T-helper 2 cell (primary cell): ENCODE measurements around the gene BARX1.

Experiments used
- DNase-seq, 5 experiments: peaks; one replicate each; pipeline versions ENCODE4 v3.0.0 to v3.0.0-alpha.2; 2012 to 2022

Gene BARX1

DNA sequence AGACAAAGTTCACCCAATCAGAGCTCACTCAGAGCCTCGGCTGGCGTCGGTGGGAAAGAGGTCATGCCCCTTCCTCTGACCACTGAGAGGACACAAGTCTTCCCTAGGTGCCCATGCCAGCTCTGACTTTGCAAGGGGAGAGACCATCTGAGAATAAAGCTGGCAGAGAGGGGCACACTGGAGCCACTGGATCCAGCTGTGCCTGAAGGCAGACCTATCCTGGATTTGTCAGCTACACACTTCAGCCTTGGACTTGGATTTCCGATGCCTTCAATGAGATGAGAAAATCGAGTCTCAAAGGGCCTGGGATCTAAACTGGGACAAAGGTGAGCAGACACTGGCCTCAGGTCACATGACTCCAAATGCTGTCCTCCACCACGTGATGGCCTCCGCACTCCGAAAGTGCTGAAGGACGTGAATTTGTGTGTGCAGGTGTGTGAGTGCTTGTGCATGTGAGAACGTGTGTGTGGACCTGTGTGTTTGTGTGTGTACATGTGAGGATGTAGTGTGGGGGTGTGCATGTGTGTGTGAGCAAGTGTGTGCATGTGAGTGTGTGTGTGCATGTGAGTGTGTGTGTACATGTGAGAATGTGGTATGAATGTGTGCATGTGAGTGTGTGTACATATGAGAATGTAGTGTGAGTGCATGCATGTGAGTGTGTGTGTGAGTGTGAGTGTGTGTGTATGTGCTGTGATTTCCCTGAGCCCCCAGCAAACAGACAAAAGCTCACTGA lies 37.9 kb downstream of the BARX1 start:
- DNase-seq = no peak

DNA sequence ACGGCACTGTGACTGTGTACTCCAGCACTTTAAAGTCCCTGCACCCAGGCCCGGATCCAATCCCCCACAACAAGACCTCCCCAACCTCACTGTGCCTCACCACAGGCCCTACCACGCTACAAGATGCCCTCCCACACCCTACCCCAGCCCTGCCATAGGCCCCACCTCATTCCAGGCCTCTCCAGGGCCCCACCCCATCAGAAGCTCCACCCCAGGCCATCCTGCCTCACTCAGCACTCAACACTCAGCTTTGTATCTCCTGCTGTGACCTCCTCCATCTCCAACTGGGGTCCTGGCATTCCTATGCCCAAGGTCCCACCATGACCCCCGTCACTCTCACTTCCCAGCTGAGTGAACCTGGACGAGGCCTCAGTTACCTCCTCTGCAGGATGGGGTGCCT lies 38.8 kb downstream of the BARX1 start:
- DNase-seq = no peak

DNA sequence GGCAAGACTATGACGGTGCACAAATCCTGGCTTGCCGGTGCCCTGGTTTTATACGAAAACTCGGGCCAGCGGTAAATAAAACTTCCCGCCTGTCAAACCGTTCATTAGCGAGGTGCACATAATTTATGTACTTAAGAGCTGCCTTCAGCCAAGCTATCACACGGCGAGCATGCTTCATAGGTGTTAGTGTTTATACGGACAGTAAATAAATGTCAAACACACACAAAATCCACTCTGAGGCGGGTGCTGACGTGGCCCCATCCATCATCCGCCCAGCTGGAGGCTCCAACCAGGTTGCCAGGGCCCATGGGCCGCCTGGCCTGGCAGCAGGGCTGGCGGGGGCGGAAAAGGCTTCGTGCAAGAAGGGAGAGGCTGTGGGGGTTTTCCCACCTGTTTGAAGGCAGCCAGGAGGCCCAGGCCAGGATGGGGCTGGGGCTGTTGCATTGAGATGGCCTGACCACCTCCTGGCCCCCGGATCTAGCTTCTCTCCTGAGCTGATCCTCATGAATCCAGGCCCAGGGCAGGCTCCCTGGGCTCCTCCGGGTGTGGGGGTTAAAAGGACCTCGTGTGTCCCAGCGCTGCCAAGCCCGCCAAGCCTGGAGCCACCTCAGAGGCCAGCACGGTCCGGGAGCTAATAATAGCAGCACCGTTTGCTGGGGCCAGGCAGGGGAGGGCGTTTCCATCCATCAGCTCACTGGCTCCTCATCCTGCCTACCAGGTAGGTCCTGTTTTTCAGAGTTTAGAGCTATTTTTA lies 43.2 kb downstream of the BARX1 start:
- DNase-seq = no peak

DNA sequence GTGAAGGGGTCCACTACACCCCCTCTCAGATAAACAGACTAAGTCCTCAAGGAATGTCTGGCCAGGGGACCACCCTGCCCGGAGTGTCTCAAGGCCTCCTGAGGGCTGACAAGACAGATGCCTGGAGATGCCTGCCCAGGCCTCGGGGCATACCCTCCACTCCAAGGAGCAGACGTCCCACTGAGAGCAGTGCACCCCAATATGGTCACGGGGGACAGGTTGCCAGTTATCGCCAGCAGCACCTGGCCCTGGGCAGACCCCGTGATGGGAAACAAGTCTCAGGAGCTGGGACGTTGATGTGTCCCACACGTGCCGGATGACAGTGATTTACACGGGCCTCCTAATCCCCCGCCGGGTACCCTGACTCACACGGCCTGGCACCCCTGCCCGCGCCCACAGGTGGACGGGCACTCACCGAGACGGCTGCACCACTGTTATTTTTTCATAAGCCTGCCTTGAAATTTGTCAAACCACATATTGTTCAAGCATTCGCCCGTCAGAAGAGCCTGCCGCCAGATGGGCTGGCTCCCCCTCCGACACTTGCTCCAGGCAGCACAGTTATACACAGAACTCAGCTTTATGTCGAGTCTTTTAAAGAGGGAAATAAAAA lies 43.9 kb downstream of the BARX1 start:
- no peak for DNase-seq

DNA sequence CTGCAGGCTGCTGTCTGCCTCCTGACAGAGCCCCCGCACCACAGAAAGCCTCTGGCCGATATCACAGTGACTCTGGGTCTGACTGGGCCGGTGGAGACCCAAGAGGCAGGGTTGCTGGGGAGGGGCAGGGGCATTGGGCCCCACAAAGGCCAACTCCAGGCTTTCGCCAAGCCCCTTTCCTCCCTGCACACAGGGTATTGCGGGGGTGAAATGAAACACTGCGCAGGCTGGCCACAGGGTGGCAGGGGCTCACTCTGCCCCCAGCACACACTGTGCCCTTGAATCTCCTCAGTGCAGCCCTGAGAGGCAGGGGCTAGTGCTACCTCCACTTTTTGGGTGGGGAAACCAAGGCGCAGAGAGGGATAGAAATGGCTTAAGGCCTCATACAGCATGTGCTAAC lies 44.6 kb downstream of the BARX1 start:
- no peak for DNase-seq

DNA sequence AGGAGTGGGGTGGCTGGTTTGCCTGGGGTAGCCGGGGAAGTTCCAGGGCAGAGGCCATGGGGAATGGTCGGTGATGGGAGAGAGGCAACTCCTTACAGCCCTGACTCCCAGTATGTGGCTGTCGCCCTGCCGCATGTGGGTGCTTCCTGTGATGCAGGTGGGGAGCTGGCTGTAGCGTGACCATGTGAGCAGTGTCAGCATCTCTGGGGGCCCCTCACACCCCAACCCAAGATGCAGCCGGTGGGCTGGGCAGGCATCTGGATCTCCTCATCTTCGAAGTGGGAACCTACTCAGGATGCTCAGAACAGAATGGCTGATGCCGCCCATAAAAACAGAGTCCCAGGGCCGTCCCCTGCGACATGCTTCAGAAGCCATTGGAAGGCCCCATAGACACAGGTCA lies 45.0 kb downstream of the BARX1 start:
- DNase-seq = no peak

DNA sequence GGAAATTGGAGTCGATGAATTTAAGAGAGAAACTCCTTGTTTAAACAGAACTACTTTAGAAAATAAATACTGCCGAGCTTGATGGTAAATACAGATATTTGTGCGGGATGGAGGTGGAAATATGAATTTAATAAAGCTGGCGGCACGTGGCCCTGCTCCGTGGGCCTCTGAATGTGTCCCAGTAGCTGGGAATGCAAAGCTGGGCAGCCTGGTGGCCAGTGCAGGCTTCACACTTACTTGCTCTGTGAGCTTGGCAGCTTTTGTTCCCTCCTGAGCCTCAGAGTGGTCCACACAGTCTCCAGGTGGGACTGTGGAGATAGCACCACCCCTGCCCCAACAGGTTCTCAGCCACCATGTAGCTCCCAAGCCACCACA lies 45.9 kb downstream of the BARX1 start:
- DNase-seq = no peak

DNA sequence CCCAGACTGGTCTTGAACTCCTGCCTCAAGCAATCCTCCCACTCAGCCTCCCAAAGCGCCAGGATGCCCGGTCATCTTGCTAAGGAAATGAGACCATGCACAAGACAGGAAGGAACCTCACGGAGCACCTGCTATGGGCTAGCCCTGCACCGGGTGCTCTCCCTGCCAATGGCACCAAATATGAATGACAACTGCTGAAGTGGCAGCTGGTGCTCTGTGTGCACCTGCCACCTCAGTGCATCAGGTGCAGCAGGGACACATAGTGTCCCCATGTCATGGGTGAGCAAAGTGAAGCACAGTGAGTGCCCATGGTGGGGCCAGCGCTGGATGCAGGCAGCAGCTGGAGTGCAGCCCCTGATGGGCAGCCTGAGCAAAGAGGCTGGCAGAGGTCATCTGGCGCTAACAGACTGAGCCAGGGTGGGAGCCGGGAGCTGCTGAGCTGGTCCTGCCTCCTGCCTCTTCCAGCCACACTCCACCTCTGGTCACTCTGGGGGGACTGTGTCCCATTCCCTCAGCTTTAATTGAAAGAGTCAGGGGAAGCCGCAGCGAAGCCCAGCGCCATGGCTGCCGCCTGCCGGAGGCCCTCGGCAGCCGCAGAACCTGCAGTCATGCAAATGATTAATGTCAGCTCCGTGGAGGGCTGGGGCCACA lies 46.4 kb downstream of the BARX1 start:
- DNase-seq = no peak

DNA sequence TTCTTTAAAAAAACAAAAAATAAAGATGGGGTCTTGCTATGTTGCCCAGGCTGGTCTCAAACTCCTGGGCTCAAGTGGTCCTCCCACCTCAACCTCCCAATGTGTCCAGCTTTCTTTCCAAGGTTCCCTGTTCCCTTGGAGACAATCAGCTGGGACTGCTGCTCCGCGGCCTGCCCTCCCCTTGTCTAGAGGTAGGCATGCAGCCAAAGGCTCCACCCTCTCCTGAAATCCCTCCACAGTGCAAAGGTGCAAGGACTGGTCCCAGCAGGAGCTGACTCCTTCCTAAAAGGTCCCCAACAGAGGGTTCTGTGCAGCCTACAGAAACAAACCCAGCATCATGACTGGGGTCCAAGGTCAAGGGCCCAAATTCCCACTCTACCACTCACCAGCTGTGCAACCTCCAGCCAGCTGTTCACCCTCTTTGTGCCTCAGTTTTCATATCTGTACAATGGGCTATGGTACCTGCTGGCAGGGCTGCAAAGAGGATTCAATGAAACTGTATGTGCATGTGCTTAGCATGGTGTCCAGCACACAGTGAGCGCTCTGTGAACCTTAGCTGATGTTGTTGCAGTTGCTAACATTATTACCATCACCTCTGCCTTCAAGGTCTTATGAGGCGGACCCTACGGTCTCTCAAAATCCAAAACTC lies 47.5 kb downstream of the BARX1 start:
- no peak for DNase-seq

DNA sequence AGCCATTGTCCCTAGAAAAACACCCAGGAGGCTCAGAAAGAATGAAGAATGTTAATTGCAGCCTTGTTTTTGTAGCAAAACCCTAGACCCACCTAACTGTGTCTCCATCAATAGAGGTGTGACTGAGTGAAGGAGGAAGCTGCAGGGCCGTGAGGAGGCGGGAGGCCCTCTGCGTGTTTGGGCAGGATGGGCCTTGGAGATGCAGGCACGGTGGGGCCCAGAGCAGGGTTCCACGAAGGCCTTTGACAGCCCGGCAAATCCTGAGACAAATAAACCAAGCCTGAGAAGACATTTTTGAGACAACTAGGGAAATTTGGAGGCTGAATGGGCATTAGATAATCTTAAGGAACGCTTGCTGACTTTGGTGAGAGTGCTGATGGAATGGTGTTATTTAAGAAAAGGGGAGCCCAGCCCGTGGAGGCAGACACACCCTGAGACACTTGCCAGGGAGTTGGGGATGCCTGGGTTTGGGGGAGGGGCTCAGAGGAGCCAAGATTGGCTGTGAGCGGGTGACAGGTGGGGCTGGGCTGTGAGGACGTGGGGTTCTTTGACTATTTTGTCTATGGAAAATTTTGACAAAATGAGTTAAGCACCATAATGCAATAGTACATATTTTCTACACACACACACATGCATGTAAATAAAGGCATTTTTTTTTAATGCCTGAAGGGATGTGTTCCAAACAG lies 48.8 kb downstream of the BARX1 start:
- DNase-seq = no peak

DNA sequence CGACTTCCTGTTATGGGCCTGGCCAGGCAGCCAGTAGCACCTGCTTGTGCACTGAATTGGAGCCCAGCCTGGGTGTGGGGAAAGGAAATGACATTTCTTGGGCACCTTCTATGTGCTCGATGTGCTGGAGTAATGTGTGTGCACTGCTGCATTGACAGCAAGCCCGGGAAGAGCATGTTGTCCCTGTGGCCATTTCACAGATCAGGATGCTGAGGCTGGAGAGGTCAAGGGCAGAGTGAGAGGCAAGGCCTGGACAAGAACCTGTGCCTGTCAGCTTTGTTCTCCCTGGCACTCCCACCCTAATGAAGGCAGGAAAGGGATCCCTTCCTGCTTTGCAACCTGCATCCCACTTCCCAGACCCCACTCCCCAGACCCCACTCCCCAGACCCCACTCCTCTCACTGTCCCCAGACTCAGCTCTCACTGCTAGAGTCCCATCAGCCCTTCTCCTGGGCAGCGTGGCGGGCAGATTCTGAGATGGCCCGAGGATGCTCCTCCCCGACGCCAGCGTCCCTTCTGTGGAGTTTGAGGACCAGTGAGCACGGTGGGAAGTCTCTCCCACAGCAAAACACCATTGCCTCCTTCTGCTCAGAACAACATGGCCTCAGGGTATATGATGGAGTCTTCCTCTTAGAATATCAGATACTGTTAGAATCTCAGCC lies 49.6 kb downstream of the BARX1 start:
- no peak for DNase-seq

DNA sequence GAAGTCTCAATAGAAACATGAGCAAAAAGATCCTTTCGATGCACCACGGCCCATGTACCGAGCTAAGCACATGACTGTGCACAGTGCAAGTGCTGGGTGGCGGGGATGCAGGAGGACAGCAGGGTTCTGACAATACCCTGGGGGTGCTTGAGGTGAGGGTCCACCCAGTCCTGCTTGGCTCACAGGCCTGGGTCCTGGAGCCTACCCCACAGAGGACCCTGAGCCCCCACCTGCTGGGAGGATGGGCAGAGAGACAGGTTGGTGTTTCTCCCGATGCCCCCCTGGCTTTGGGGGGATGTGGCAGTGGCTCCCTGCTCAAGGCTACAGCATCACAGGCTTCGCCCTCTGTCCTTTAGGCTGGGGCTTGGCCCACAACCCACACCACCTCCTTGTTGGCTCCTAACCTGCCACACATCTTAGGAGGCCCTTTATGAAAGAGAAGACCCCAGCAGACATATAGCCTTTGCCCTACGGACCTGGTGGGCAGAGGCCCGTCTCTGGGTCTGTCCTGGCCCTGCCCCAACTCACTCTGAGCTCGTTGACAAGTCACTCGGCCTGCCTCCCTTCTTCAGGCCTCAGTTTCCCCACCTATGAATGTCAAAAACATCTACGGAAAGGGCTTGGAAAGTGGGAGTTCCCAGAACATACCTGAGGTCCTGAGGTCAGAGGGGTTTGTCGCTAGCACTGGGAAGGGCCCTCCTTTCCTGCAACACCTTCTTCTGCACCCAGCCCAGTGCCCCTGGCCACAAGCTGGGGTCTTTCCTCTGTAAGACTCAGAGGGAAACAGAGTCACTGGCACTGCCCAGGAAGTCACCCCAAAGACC lies 50.3 kb downstream of the BARX1 start:
- no peak for DNase-seq

DNA sequence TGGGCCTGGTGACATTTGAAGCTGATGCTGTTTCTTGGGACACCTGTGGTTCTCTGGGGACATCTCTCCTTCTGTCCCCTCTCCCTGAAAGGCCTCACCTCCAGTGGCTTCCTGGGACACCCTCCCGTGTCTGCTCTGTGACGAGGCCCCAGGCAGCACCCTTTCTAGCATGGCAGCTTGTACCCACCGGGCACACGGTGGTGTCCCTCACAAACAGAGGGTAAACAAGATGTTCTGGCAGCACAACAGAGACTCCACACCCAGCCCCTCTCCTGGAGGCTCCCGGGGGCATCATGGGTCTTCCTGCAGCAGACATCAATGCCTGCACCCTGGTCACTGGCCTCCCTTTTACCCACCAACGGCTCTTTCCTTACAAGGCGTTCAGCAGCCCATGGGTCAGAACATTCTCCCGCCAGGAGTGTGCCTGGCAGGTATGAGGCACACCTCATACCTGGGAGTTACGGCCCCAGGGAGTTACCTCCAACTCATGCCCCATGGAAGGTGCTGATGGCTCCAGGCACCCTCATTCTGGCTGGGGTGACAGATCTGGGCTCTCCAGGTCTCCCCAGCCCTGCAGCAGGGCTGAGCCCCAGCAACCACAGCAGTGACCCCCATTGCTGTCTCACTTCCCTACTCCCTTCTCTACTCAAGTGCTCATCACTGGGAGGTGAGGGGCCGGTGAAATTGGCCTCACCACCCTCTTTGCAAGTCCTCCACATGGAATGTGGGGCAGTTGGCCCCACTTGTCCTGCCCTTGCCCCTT lies 51.1 kb downstream of the BARX1 start:
- no peak for DNase-seq

DNA sequence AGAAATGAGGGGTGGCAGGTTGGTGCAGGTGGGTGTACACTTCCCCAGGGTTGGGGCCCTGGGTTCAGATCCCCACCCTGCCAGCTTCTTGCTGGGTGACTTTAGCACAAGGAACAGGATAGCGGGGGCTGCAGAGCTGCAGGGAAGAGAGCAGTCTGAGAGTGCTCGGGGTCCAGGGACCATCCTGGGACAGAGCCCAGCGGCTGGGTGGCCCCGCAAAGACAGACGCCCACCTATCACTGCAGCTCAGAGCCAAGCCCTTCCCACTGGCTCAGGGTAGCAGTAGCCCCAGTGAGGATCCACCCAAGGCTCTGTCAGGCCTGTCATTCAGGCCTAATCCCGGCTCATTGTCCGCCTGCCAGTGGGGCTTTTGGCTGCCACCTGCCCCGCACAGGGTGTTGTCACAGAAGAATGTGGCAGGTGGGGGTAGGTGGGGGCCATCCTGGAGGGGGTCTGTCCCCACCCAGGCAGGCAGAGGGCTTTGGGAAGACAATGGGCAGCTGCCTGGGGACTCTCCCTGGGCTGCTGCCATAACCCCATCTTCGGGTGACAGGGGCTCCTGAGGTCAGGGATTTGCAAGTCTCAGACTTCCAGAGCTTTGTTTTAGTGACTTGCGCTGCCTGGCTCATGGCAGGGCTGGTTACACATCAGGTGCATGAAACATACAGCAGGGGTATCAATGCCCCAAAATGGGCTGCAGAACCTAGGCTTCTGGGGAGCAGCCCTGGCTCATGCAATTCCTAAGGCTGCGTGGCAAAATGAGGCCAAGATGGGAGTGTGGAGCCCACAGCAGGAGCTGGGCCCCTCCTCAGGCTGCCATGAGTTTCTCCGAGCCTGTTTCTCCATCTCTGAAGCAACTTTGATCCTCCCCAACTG lies 52.1 kb downstream of the BARX1 start:
- no peak for DNase-seq

DNA sequence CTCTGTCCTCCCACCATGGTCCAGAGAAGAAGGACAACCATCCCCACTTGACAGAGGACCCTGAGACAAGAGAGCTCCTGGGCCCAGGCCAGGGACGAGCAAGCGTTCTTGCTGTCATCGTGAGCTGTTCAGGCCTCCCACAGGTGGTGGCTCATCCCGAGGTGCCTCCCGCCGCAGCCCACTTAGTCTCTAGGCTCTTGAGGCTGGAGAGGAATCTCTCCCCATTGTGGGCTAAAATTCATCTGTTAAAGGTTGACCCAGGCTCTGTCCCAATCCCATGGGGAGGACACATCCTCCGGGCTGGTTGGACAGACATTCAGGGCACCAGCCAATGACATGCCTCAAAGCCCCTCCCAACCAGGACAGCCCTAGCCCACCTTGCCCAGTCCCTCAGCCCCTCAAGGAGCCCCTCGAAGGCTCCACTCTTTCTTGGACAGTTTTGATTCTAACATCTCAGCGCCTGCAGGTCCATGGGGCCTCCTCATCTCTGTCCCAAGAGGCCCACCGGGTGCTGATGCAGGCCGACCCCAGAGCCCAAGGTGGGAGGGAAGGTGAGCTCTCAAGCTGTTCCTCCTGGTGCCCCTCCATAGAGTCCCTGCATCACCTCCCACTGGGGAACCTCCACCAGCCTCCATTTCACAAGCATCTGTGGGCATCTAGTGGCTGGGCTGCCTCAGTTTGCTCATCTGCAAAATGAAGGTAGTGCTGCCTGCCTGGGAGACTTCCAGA lies 52.9 kb downstream of the BARX1 start:
- no peak for DNase-seq
